ENCODE measurements around the gene EPM2A. TPM values are rescaled to one million over a fixed set of nuclear protein-coding genes. Genes with fewer than 3 reads are reported as not detected.

EPM2A gene
- total RNA-seq, 2 experiments from 2014 or later: 34.9 to 39.2 TPM

GRCh38 chr6:145620088-145620487 is 115.2 kb downstream of the EPM2A start:
- Histone ChIP-seq H3K4me1 (ENCODE audit: insufficient read depth, low read length, poor library complexity, severe bottlenecking) (no peaks in the 10 kb centered on the region), H3K27ac (ENCODE audit: low read depth, low read length, poor library complexity, severe bottlenecking) (no peak overlapping the region), H3K9me3 (ENCODE audit: low read length) (no peaks in the 10 kb centered on the region), H3K36me3 (ENCODE audit: insufficient read depth, low read length) (no peaks in the 10 kb centered on the region), H4K20me1 (ENCODE audit: insufficient read depth, low read length) (no peaks in the 10 kb centered on the region), H3K79me2 (ENCODE audit: insufficient read depth, low read depth, low read length) (no peaks in the 10 kb centered on the region), H3K4me3 (ENCODE audit: low read depth, low read length, poor library complexity, severe bottlenecking) (no peak overlapping the region), H2AFZ (ENCODE audit: low read length) (no peak overlapping the region), H3K4me2 (ENCODE audit: low read length) (no peak overlapping the region), H3K9me2 (ENCODE audit: insufficient read depth, low read length) (no peaks in the 10 kb centered on the region)
- TF ChIP-seq CTCF (conservative IDR thresholded peaks at IDR 0.05; ENCODE audit: low read length): no peak
- TF ChIP-seq EZH2phosphoT487 (IDR thresholded peaks at IDR 0.05; ENCODE audit: borderline replicate concordance, low read depth, low read length): no peak
- POLR2A ChIA-PET: no interaction called here
- DNase-seq (ENCODE audit: low spot score): no peak
- CTCF ChIA-PET (ENCODE audit: unreplicated experiment): no interaction called here
- intact Hi-C loops (cut with micrococcal nuclease; ENCODE audit: unreplicated experiment): no loop called here
- BruUV-seq (replicated peaks): no TSS peak

- Histone ChIP-seq H3K79me2 (ENCODE audit: insufficient read depth, low read depth, low read length) (no peaks in the 10 kb centered on the region), H3K9me3 (ENCODE audit: low read length) (no peaks in the 10 kb centered on the region), H3K36me3 (ENCODE audit: insufficient read depth, low read length) (no peaks in the 10 kb centered on the region), H3K4me1 (ENCODE audit: insufficient read depth, low read length, poor library complexity, severe bottlenecking) (no peaks in the 10 kb centered on the region), H4K20me1 (ENCODE audit: insufficient read depth, low read length) (no peaks in the 10 kb centered on the region), H3K4me3 (ENCODE audit: low read depth, low read length, poor library complexity, severe bottlenecking) (no peak overlapping the region), H2AFZ (ENCODE audit: low read length) (no peak overlapping the region), H3K9me2 (ENCODE audit: insufficient read depth, low read length) (no peaks in the 10 kb centered on the region), H3K27ac (ENCODE audit: low read depth, low read length, poor library complexity, severe bottlenecking) (no peak overlapping the region), H3K4me2 (ENCODE audit: low read length) (no peak overlapping the region)
- ChIA-PET CTCF (ENCODE audit: unreplicated experiment) (no interaction called here), POLR2A (no interaction called here)
- DNase-seq (ENCODE audit: low spot score): no peak
- intact Hi-C loops (cut with micrococcal nuclease; ENCODE audit: unreplicated experiment): no loop called here
- no peak for TF ChIP-seq CTCF (conservative IDR thresholded peaks at IDR 0.05; ENCODE audit: low read length)
- TF ChIP-seq EZH2phosphoT487 (IDR thresholded peaks at IDR 0.05; ENCODE audit: borderline replicate concordance, low read depth, low read length): no peak
- BruUV-seq (replicated peaks): no TSS peak
Measured at GRCh38 chr6:145609521-145609920, 125.8 kb downstream of the EPM2A start.

GRCh38 chr6:145608850-145609249 is 126.5 kb downstream of the EPM2A start:
- ChIA-PET POLR2A (interaction anchor here (0.7 kb wide), 1 partner anchor 198 kb away, joined by 3 read pairs; no protein-coding TSS in a partner anchor), CTCF (ENCODE audit: unreplicated experiment) (no interaction called here)
- intact Hi-C loops (cut with micrococcal nuclease; ENCODE audit: unreplicated experiment): no loop called here

More at GRCh38 chr6:145608850-145609249, 126.5 kb downstream of the EPM2A start:
- H2AFZ ChIP-seq (ENCODE audit: low read length): no peak overlapping the region
- DNase-seq (ENCODE audit: low spot score): no peak
- BruUV-seq (replicated peaks): no TSS peak
- no peak overlapping the region for H3K4me2 ChIP-seq (ENCODE audit: low read length)
- H3K36me3 ChIP-seq (ENCODE audit: insufficient read depth, low read length): no peaks in the 10 kb centered on the region
- no peaks in the 10 kb centered on the region for H3K4me1 ChIP-seq (ENCODE audit: insufficient read depth, low read length, poor library complexity, severe bottlenecking)
- H3K27ac ChIP-seq (ENCODE audit: low read depth, low read length, poor library complexity, severe bottlenecking): no peak overlapping the region
- H4K20me1 ChIP-seq (ENCODE audit: insufficient read depth, low read length): no peaks in the 10 kb centered on the region
- no peaks in the 10 kb centered on the region for H3K9me3 ChIP-seq (ENCODE audit: low read length)
- H3K9me2 ChIP-seq (ENCODE audit: insufficient read depth, low read length): no peaks in the 10 kb centered on the region
- TF ChIP-seq EZH2phosphoT487 (IDR thresholded peaks at IDR 0.05; ENCODE audit: borderline replicate concordance, low read depth, low read length): no peak
- TF ChIP-seq CTCF (conservative IDR thresholded peaks at IDR 0.05; ENCODE audit: low read length): no peak
- no peaks in the 10 kb centered on the region for H3K79me2 ChIP-seq (ENCODE audit: insufficient read depth, low read depth, low read length)
- H3K4me3 ChIP-seq (ENCODE audit: low read depth, low read length, poor library complexity, severe bottlenecking): no peak overlapping the region

Data from OCI-LY7 (cell line).